B cell (primary cell): Measurements from ENCODE around the gene C6orf89. TPM values are rescaled to one million over a fixed set of nuclear protein-coding genes. Genes with fewer than 3 reads are reported as not detected.
A peak's percentile ranks its signal among the peaks of the same experiment; 100 is the strongest.

Experiments used
- ATAC-seq: fragments of 200-7000 bp; cut with Tn5 transposase; one replicate; pipeline ENCODE4 v1.10.0; 2021; ENCODE audit warnings: low read depth, mild to moderate bottlenecking, moderate number of reproducible peaks, moderate library complexity
- CTCF ChIA-PET: fragments of 350-600 bp; sonication (Branson Sonifier 250); formaldehyde crosslinking; loops from one replicate; lab custom pipeline; 2021; ENCODE audit warnings: antibody characterized with exemption, inconsistent platforms; lab: Charles Lee
- POLR2A ChIA-PET: fragments of 350-600 bp; sonication (Branson Sonifier 250); formaldehyde crosslinking; loops from one replicate; lab custom pipeline; 2021; ENCODE audit warnings: antibody characterized with exemption; lab: Charles Lee
- DNase-seq: peaks from one replicate; pipeline ENCODE4 v3.0.0; 2013
- H2AFZ ChIP-seq: 2 replicates; pipeline ENCODE4 v1.6.1; 2012; ENCODE audit warnings: mild to moderate bottlenecking, low read depth, low read length; ENCODE audit not compliant: insufficient read depth, poor library complexity, severe bottlenecking
- H3K27ac ChIP-seq, 2 donors: 1 replicate in 1 of 2; 2 replicates in 1 of 2; pipeline ENCODE4 v1.5.1; 2012 to 2013; ENCODE audit warnings: low read length in 2 of 2, mild to moderate bottlenecking in 2 of 2, moderate library complexity in 1 of 2
- H3K27me3 ChIP-seq, 4 experiments: fragments of 200-600 bp in 1 of 4; sonication (generic) in 1 of 4; replicated peaks in 1 of 4; 1 replicate in 2 of 4; 2 replicates in 2 of 4; pipeline versions ENCODE4 v1.6.1 to v1.7.0; 2013 to 2016; ENCODE audit warnings: low read length in 3 of 4, mild to moderate bottlenecking in 2 of 4, mixed read lengths in 1 of 4, moderate library complexity in 1 of 4; ENCODE audit not compliant: insufficient read depth in 4 of 4, control insufficient read depth in 3 of 4; ENCODE audit errors: control extremely low read depth in 1 of 4
- H3K36me3 ChIP-seq, 2 experiments: replicated peaks in 1 of 2; 1 replicate in 1 of 2; 2 replicates in 1 of 2; pipeline versions ENCODE4 v1.6.1 to v1.7.1; 2013; ENCODE audit warnings: low read length in 1 of 2; ENCODE audit not compliant: insufficient read depth in 2 of 2, control insufficient read depth in 1 of 2; ENCODE audit errors: control extremely low read depth in 1 of 2, extremely low read depth in 1 of 2
- H3K4me1 ChIP-seq, 2 donors: fragments of 200-600 bp in 1 of 2; sonication (generic) in 1 of 2; 1 replicate in 1 of 2; 2 replicates in 1 of 2; pipeline versions ENCODE4 v1.5.1 to v1.6.1; 2013 to 2017; ENCODE audit warnings: low read length in 2 of 2; ENCODE audit not compliant: control insufficient read depth in 2 of 2, insufficient read depth in 2 of 2
- H3K4me2 ChIP-seq: replicated peaks from 2 replicates; pipeline ENCODE3; 2012; ENCODE audit warnings: mild to moderate bottlenecking, low read depth, low read length; ENCODE audit not compliant: poor library complexity, severe bottlenecking
- H3K4me3 ChIP-seq, 5 experiments: fragments of 200-600 bp in 1 of 5; sonication (generic) in 1 of 5; 1 replicate in 3 of 5; 2 replicates in 2 of 5; pipeline versions ENCODE4 v1.5.1 to v1.7.0; 2011 to 2016; ENCODE audit warnings: low read length in 4 of 5, mild to moderate bottlenecking in 4 of 5, low read depth in 2 of 5, control low read depth in 1 of 5, moderate library complexity in 1 of 5; ENCODE audit not compliant: insufficient read depth in 1 of 5; ENCODE audit errors: control extremely low read depth in 1 of 5, extremely low read depth in 1 of 5
- H3K79me2 ChIP-seq: fragments of 200-600 bp; sonication (generic); one replicate; pipeline ENCODE4 v1.6.0; 2016; ENCODE audit warnings: low read length; ENCODE audit not compliant: control insufficient read depth, insufficient read depth
- H3K9ac ChIP-seq: fragments of 200-600 bp; sonication (generic); 2 replicates; pipeline ENCODE4 v1.6.1; 2017; ENCODE audit warnings: mild to moderate bottlenecking, low read length, moderate library complexity
- H3K9me3 ChIP-seq, 3 donors: one replicate each; pipeline versions ENCODE4 v1.6.1 to v1.7.1; 2013; ENCODE audit warnings: low read length in 2 of 3; ENCODE audit not compliant: control insufficient read depth in 2 of 3, insufficient read depth in 1 of 3; ENCODE audit errors: control extremely low read depth in 1 of 3
- H4K20me1 ChIP-seq: 2 replicates; pipeline ENCODE4 v1.6.0; 2012; ENCODE audit warnings: mild to moderate bottlenecking, low read length; ENCODE audit not compliant: insufficient read depth, control insufficient read depth, poor library complexity, severe bottlenecking
- H3K27ac Mint-ChIP-seq: one replicate; pipeline ENCODE4 v1.8.0; 2021; ENCODE audit warnings: mixed read lengths
- H3K27me3 Mint-ChIP-seq: one replicate; pipeline ENCODE4 v1.8.0; 2021; ENCODE audit warnings: mixed read lengths
- H3K4me1 Mint-ChIP-seq: one replicate; pipeline ENCODE4 v1.8.0; 2021; ENCODE audit warnings: mixed read lengths
- H3K4me3 Mint-ChIP-seq: one replicate; pipeline ENCODE4 v1.8.0; 2021; ENCODE audit warnings: mixed read lengths
- H3K9me3 Mint-ChIP-seq: one replicate; pipeline ENCODE4 v1.8.0; 2022; ENCODE audit warnings: mixed read lengths; ENCODE audit not compliant: insufficient read depth
- CTCF ChIP-seq: fragments of 200-600 bp; IDR thresholded peaks from one replicate; pipeline ENCODE4 v1.8.0; 2022; ENCODE audit warnings: antibody characterized with exemption, mild to moderate bottlenecking
- EZH2 ChIP-seq: IDR thresholded peaks from 2 replicates; pipeline ENCODE4 v1.6.1; 2012; ENCODE audit warnings: borderline replicate concordance, low read depth, mild to moderate bottlenecking, moderate library complexity, low read length; ENCODE audit not compliant: insufficient read depth, poor library complexity, severe bottlenecking
- WGBS: methylation state at CpG from one replicate; pipeline ENCODE4 v1.1.5; 2013; ENCODE audit warnings: missing lambda C conversion rate; ENCODE audit not compliant: insufficient coverage; 5-methylcytosine and 5-hydroxymethylcytosine counted together
- intact Hi-C: fragments of 100-400 bp; cut with micrococcal nuclease; formaldehyde crosslinking; loops from one replicate; pipeline ENCODE4 v1.10.0; 2022
- polyA plus RNA-seq: library from polyadenylated mRNA; depleted of rRNA; stranded (reverse); fragments of >200 nt; gene quantifications from 2 replicates; pipeline ENCODE4 v1.2.3, GENCODE V29; 2012
- total RNA-seq, 2 donors: library from RNA; stranded (reverse); fragments of 120-200 nt in 1 of 2; gene quantifications; 1 replicate in 1 of 2; 2 replicates in 1 of 2; pipeline versions ENCODE4 v1.2.3 to v1.2.4, GENCODE V29; 2013 to 2022

The C6orf89 gene
- total and polyA plus RNA-seq, 2 donors (not counting 1 experiment from before 2014, with no cell fraction given), result 13.0 to 35.3 TPM

GRCh38 chr6:36973647-36974046, 87.9 kb downstream of the C6orf89 start:
- Mint-ChIP-seq H3K4me1 (peaks cover 4% of the 10 kb centered on the region), H3K27ac (peak overlapping the region; percentile 7), H3K4me3 (no peak overlapping the region), H3K27me3 (no peaks in the 10 kb centered on the region), H3K9me3 (no peaks in the 10 kb centered on the region)
- POLR2A ChIA-PET, result no interaction called here
- H2AFZ ChIP-seq, result no peak overlapping the region
- H3K27ac ChIP-seq, result no peak overlapping the region
- peaks cover 2 to 99% of the 10 kb centered on the region in 2 experiments for H3K36me3 ChIP-seq
- H4K20me1 ChIP-seq, result peaks cover 35% of the 10 kb centered on the region
- WGBS, result 100% methylated on average over 2 of the region's 4 CpGs
- H3K79me2 ChIP-seq, result peaks cover 13% of the 10 kb centered on the region
- no peak overlapping the region for H3K4me3 ChIP-seq
- no peaks in the 10 kb centered on the region for H3K27me3 ChIP-seq
- CTCF ChIA-PET, result no interaction called here
- no peaks in the 10 kb centered on the region for H3K9me3 ChIP-seq
- intact Hi-C loops, result no loop called here
- TF ChIP-seq EZH2, result no peak
- no peak for TF ChIP-seq CTCF
- no peak for DNase-seq
- no peak overlapping the region for H3K9ac ChIP-seq
- ATAC-seq, result no peak
- H3K4me1 ChIP-seq, result no peaks in the 10 kb centered on the region
- H3K4me2 ChIP-seq, result no peak overlapping the region

GRCh38 chr6:36975231-36976006, 89.7 kb downstream of the C6orf89 start:
- Histone ChIP-seq H2AFZ (no peak overlapping the region), H3K27me3 (no peaks in the 10 kb centered on the region), H3K4me1 (no peaks in the 10 kb centered on the region), H3K4me3 (no peak overlapping the region), H3K9ac (no peak overlapping the region), H3K36me3 (peaks cover 2 to 94% of the 10 kb centered on the region in 2 experiments), H3K9me3 (no peaks in the 10 kb centered on the region), H4K20me1 (peaks cover 52% of the 10 kb centered on the region), H3K4me2 (no peak overlapping the region), H3K79me2 (peaks cover 26% of the 10 kb centered on the region), H3K27ac (no peak overlapping the region)
- intact Hi-C loops, result no loop called here
- ChIA-PET POLR2A (no interaction called here), CTCF (interaction anchor here (1.9 to 9.7 kb wide), 2 partner anchors 32 to 43 kb away, joined by 6 to 223 read pairs; no protein-coding TSS in a partner anchor)
- no peaks in the 10 kb centered on the region for H3K27me3 Mint-ChIP-seq
- TF ChIP-seq EZH2, result no peak
- TF ChIP-seq CTCF, result no peak
- no peak overlapping the region for H3K4me3 Mint-ChIP-seq
- ATAC-seq, result no peak
- H3K9me3 Mint-ChIP-seq, result no peaks in the 10 kb centered on the region
- H3K4me1 Mint-ChIP-seq, result peaks cover 19% of the 10 kb centered on the region
- no peak for DNase-seq
- H3K27ac Mint-ChIP-seq, result no peak overlapping the region
- WGBS, result 100% methylated on average over 7 of the region's 7 CpGs
